H9 (cell line): ENCODE data around the gene DRD1. TPM values are rescaled to one million over a fixed set of nuclear protein-coding genes. Genes with fewer than 3 reads are reported as not detected.

Experiments used
- DNase-seq: peaks from one replicate; pipeline ENCODE4 v3.0.0-alpha.2; 2017
- H2AFZ ChIP-seq: one replicate; pipeline ENCODE4 v1.6.1; 2013; ENCODE audit warnings: mild to moderate bottlenecking, low read length, control low read depth, moderate library complexity
- H2AK5ac ChIP-seq: 2 replicates; pipeline ENCODE4 v1.6.1; 2013; ENCODE audit warnings: low read length, control low read depth, mixed read lengths; ENCODE audit not compliant: insufficient read length
- H2BK120ac ChIP-seq: one replicate; pipeline ENCODE4 v1.6.1; 2013; ENCODE audit warnings: low read depth, mild to moderate bottlenecking, low read length, control low read depth, inconsistent platforms; ENCODE audit not compliant: poor library complexity, severe bottlenecking
- H2BK12ac ChIP-seq: 2 replicates; pipeline ENCODE4 v1.6.1; 2013; ENCODE audit warnings: low read length, control low read depth, mixed read lengths, low read depth; ENCODE audit not compliant: insufficient read length
- H2BK15ac ChIP-seq: 2 replicates; pipeline ENCODE4 v1.6.1; 2013; ENCODE audit warnings: low read depth, low read length, control low read depth
- H2BK20ac ChIP-seq: one replicate; pipeline ENCODE4 v1.6.1; 2013; ENCODE audit warnings: low read depth, mild to moderate bottlenecking, low read length, control low read depth, inconsistent platforms; ENCODE audit not compliant: poor library complexity, severe bottlenecking
- H2BK5ac ChIP-seq: 2 replicates; pipeline ENCODE4 v1.6.1; 2013; ENCODE audit warnings: low read length, control low read depth, mixed read lengths; ENCODE audit not compliant: insufficient read length
- H3K14ac ChIP-seq: 2 replicates; pipeline ENCODE4 v1.6.1; 2013; ENCODE audit warnings: low read length, control low read depth; ENCODE audit not compliant: insufficient read depth
- H3K18ac ChIP-seq: 2 replicates; pipeline ENCODE4 v1.6.1; 2013; ENCODE audit warnings: low read depth, mild to moderate bottlenecking, mixed read lengths, low read length, control low read depth; ENCODE audit not compliant: insufficient read length
- H3K23ac ChIP-seq: 2 replicates; pipeline ENCODE4 v1.6.1; 2013; ENCODE audit warnings: low read length, control low read depth, mixed read lengths, low read depth; ENCODE audit not compliant: insufficient read length
- H3K23me2 ChIP-seq: 2 replicates; pipeline ENCODE4 v1.6.1; 2013; ENCODE audit warnings: low read depth, mild to moderate bottlenecking, mixed read lengths, low read length, control low read depth; ENCODE audit not compliant: insufficient read length, poor library complexity, severe bottlenecking
- H3K27ac ChIP-seq: 2 replicates; pipeline ENCODE4 v1.5.1; 2013; ENCODE audit warnings: low read length, control low read depth, mixed read lengths, low read depth; ENCODE audit not compliant: insufficient read length
- H3K27me3 ChIP-seq: 2 replicates; pipeline ENCODE4 v1.6.1; 2013; ENCODE audit warnings: low read length, control low read depth, inconsistent platforms; ENCODE audit not compliant: insufficient read depth
- H3K4ac ChIP-seq: 2 replicates; pipeline ENCODE4 v1.6.1; 2013; ENCODE audit warnings: low read depth, mild to moderate bottlenecking, control low read depth, inconsistent platforms, low read length, moderate library complexity
- H3K4me1 ChIP-seq: 2 replicates; pipeline ENCODE4 v1.6.1; 2013; ENCODE audit warnings: low read length, control low read depth, inconsistent platforms; ENCODE audit not compliant: insufficient read depth
- H3K4me2 ChIP-seq: 2 replicates; pipeline ENCODE4 v1.6.1; 2013; ENCODE audit warnings: low read length, control low read depth, mixed read lengths; ENCODE audit not compliant: insufficient read length, insufficient read depth
- H3K56ac ChIP-seq: 2 replicates; pipeline ENCODE4 v1.6.1; 2013; ENCODE audit warnings: low read depth, mild to moderate bottlenecking, mixed read lengths, low read length, control low read depth; ENCODE audit not compliant: insufficient read length
- H3K79me1 ChIP-seq: 2 replicates; pipeline ENCODE4 v1.6.1; 2013; ENCODE audit warnings: low read depth, mild to moderate bottlenecking, moderate library complexity, low read length, control low read depth, inconsistent platforms; ENCODE audit not compliant: insufficient read depth, poor library complexity, severe bottlenecking
- H3K79me2 ChIP-seq: 2 replicates; pipeline ENCODE4 v1.6.1; 2013; ENCODE audit warnings: low read length, control low read depth, inconsistent platforms; ENCODE audit not compliant: insufficient read depth
- H3K9ac ChIP-seq: 2 replicates; pipeline ENCODE4 v1.6.1; 2013; ENCODE audit warnings: low read length, control low read depth, mixed read lengths; ENCODE audit not compliant: insufficient read length; ENCODE audit errors: extremely low read depth
- H3K9me3 ChIP-seq: one replicate; pipeline ENCODE4 v1.6.1; 2013; ENCODE audit warnings: low read depth, low read length, inconsistent platforms; ENCODE audit not compliant: control insufficient read depth
- H3T11ph ChIP-seq: one replicate; pipeline ENCODE4 v1.6.1; 2013; ENCODE audit warnings: mild to moderate bottlenecking, low read length, control low read depth, inconsistent platforms
- H4K20me1 ChIP-seq: one replicate; pipeline ENCODE4 v1.6.1; 2013; ENCODE audit not compliant: control insufficient read depth, insufficient read length, insufficient read depth
- H4K5ac ChIP-seq: 2 replicates; pipeline ENCODE4 v1.6.1; 2013; ENCODE audit warnings: low read depth, mild to moderate bottlenecking, mixed read lengths, low read length, control low read depth; ENCODE audit not compliant: insufficient read length
- H4K8ac ChIP-seq: replicated peaks from 2 replicates; pipeline ENCODE4 v1.6.1; 2013; ENCODE audit warnings: low read length, control low read depth, mixed read lengths, low read depth; ENCODE audit not compliant: insufficient read length
- H4K91ac ChIP-seq: 2 replicates; pipeline ENCODE4 v1.6.1; 2013; ENCODE audit warnings: low read depth, mild to moderate bottlenecking, moderate library complexity, mixed read lengths, low read length, control low read depth; ENCODE audit not compliant: insufficient read length
- H3K27ac Mint-ChIP-seq, 3 experiments: 2 replicates in 2 of 3; 3 replicates in 1 of 3; pipeline ENCODE4 v1.8.0; 2020 to 2021; ENCODE audit warnings: mixed read lengths in 3 of 3, mild to moderate bottlenecking in 1 of 3, moderate library complexity in 1 of 3
- H3K27me3 Mint-ChIP-seq: 2 replicates; pipeline ENCODE4 v1.8.0; 2021; ENCODE audit warnings: low read depth, mild to moderate bottlenecking, moderate library complexity, mixed read lengths
- H3K36me3 Mint-ChIP-seq, 3 experiments: 2 replicates in 2 of 3; 3 replicates in 1 of 3; pipeline ENCODE4 v1.8.0; 2020 to 2021; ENCODE audit warnings: low read depth in 3 of 3, mixed read lengths in 3 of 3; ENCODE audit not compliant: insufficient read depth in 1 of 3
- H3K4me1 Mint-ChIP-seq, 2 experiments: 2 replicates each; pipeline ENCODE4 v1.8.0; 2020; ENCODE audit warnings: mixed read lengths in 2 of 2
- H3K4me3 Mint-ChIP-seq, 2 experiments: 2 replicates in 1 of 2; 3 replicates in 1 of 2; pipeline ENCODE4 v1.8.0; 2020 to 2021; ENCODE audit warnings: mild to moderate bottlenecking in 2 of 2, mixed read lengths in 2 of 2, moderate library complexity in 1 of 2
- H3K9me3 Mint-ChIP-seq, 2 experiments: 2 replicates in 1 of 2; 3 replicates in 1 of 2; pipeline ENCODE4 v1.8.0; 2020; ENCODE audit warnings: mild to moderate bottlenecking in 2 of 2, mixed read lengths in 2 of 2, moderate library complexity in 1 of 2
- WGBS: extraction: QIAGEN DNeasy Blood & Tissue Kit; methylation state at CpG from one replicate; pipeline ENCODE4 v1.1.7; 2013; ENCODE audit warnings: missing lambda C conversion rate, low lambda C conversion rate, mixed read lengths; ENCODE audit not compliant: insufficient read length; ENCODE audit errors: extremely low coverage; 5-methylcytosine and 5-hydroxymethylcytosine counted together
- total RNA-seq: library from RNA; stranded (reverse); gene quantifications from 2 replicates; pipeline ENCODE4 v1.2.1, GENCODE V29; 2021
- TF ChIP-seq, protein P1 (sequence below): fragments of 200-600 bp; sonication (generic); conservative IDR thresholded peaks from 3 replicates; pipeline ENCODE4 v1.8.0; 2021; ENCODE audit warnings: antibody characterized with exemption, mild to moderate bottlenecking

Gene DRD1
- total RNA-seq, 1 experiment from 2014 or later = not detected

DNA sequence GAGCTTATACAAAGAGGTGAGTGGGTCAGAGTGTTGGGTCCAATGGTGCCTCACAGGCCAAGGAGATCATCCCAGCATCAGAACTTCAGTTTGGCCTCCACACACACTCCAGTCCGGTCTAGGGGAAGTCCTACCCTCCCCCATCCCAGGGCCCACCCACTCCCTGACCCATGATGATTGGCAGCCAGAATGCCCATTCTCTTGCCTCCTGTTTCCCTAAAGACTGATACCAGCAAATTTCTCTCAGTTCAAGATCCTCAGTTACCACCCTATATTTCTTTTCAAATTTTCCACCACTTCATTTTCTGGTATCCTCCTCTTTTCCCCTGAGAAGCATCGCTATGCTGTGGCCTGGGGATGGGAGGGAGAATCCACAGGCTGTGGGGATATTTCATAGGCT lies 21.9 kb downstream of the DRD1 start:
- no peak for DNase-seq
- no peaks in the 10 kb centered on the region for H3K23me2 ChIP-seq
- H4K5ac ChIP-seq = no peak overlapping the region
- no peak overlapping the region for H4K91ac ChIP-seq
- Mint-ChIP-seq H3K4me3 (no peak overlapping the region), H3K9me3 (peaks cover 0 to 2% of the 10 kb centered on the region in 2 experiments; a peak in 2 of 5 replicates), H3K36me3 (peaks cover 0 to 7% (median 1%) of the 10 kb centered on the region in 3 experiments; a peak in 2 of 7 replicates), H3K27ac (no peak overlapping the region), H3K27me3 (no peaks in the 10 kb centered on the region), H3K4me1 (peaks cover 16 to 17% of the 10 kb centered on the region in 2 experiments)
- no peak overlapping the region for H2BK20ac ChIP-seq
- H4K8ac ChIP-seq = no peak overlapping the region
- H3K4me2 ChIP-seq = no peak overlapping the region
- H3K79me1 ChIP-seq = no peaks in the 10 kb centered on the region
- H2BK120ac ChIP-seq = no peak overlapping the region
- WGBS = no CpG with 5 or more reads among the region's 2 CpGs
- H3K56ac ChIP-seq = no peak overlapping the region
- no peak overlapping the region for H3T11ph ChIP-seq
- no peaks in the 10 kb centered on the region for H3K4me1 ChIP-seq
- no peak overlapping the region for H2AK5ac ChIP-seq
- no peak overlapping the region for H3K23ac ChIP-seq
- H2BK12ac ChIP-seq = no peak overlapping the region
- H2AFZ ChIP-seq = no peak overlapping the region
- H3K4ac ChIP-seq = no peak overlapping the region
- H4K20me1 ChIP-seq = no peaks in the 10 kb centered on the region
- no peak overlapping the region for H3K18ac ChIP-seq
- H3K79me2 ChIP-seq = no peaks in the 10 kb centered on the region
- H3K27me3 ChIP-seq = no peaks in the 10 kb centered on the region
- H3K9ac ChIP-seq = no peak overlapping the region
- H2BK5ac ChIP-seq = no peak overlapping the region
- no peak overlapping the region for H2BK15ac ChIP-seq
- no peaks in the 10 kb centered on the region for H3K9me3 ChIP-seq
- TF ChIP-seq, protein P1, sequence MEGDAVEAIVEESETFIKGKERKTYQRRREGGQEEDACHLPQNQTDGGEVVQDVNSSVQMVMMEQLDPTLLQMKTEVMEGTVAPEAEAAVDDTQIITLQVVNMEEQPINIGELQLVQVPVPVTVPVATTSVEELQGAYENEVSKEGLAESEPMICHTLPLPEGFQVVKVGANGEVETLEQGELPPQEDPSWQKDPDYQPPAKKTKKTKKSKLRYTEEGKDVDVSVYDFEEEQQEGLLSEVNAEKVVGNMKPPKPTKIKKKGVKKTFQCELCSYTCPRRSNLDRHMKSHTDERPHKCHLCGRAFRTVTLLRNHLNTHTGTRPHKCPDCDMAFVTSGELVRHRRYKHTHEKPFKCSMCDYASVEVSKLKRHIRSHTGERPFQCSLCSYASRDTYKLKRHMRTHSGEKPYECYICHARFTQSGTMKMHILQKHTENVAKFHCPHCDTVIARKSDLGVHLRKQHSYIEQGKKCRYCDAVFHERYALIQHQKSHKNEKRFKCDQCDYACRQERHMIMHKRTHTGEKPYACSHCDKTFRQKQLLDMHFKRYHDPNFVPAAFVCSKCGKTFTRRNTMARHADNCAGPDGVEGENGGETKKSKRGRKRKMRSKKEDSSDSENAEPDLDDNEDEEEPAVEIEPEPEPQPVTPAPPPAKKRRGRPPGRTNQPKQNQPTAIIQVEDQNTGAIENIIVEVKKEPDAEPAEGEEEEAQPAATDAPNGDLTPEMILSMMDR = no peak
- H3K14ac ChIP-seq = no peak overlapping the region
- H3K27ac ChIP-seq = no peak overlapping the region
